Stimulated activated CD4-positive, alpha-beta T cell treated with anti-CD3 and anti-CD28 coated beads, TNF-alpha, amount 100 ng/mL, for 1 hour (primary cell): ENCODE results near the gene NUP153.
"Not testable (repeated sequence)": the region's sequence is repeated elsewhere in the genome, so short reads cannot be mapped to it uniquely, and the experiment has no call there.

Experiments used
- DNase-seq, 3 donors: peaks; one replicate each; pipeline ENCODE4 v3.0.0-alpha.2; 2020; ENCODE audit warnings: low read depth in 3 of 3, low spot score in 1 of 3

The NUP153 gene

DNA sequence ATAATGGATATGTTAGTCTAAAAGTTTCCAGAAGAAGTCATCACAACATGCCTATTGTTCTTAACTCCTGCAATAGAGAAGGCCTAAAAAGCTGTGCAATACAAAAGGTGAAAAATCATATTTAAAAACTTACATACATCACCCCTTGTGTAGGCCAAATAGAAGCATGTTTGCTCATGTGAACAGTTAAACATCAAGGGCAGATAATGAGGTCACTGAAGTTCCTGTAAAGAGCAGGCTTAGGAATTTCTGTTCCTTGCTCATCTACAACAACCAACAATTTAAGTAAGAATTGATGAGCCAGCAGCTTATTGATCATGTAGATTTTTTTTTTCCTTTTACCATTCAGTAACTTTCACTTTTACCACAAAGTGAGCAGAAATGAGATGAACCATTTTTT lies 7.5 kb upstream of the NUP153 start:
- no peak for DNase-seq

DNA sequence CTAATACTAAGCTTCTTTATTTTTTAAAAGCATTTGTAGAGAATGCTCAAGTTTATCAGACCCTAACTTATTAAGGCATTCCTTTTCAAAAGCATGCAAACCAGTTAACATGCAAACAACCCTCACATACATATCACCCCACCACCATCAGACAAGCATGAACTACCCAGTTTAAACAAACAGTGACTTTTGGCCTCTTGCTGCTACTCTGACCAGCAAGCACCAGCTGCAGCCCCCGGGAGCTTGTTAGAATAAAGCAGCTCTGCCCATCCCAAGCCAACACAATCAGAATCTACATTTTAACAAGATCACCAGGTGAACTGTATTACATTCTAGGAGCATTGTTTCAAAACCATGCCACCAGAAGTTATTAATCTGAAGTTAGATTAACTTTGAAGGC lies 5.9 kb upstream of the NUP153 start:
- no peak for DNase-seq

DNA sequence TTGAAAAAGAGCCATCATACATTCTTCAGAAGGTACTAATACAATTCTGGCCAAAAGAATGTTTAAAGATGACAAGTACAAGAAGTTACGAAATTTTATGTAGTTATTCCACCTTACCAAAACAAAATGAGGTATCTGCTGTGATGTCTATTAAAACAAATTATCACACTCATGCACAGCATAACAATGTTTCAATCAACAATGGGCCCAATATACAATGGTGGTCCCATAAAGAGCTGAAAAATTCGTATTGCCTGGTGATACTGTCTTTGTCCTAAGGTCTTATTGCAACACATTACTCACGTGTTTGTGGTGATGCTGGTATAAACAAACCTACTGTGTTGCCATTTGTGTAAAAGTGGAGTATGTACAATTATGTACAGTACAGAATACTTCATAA lies 3.6 kb upstream of the NUP153 start:
- no peak for DNase-seq

DNA sequence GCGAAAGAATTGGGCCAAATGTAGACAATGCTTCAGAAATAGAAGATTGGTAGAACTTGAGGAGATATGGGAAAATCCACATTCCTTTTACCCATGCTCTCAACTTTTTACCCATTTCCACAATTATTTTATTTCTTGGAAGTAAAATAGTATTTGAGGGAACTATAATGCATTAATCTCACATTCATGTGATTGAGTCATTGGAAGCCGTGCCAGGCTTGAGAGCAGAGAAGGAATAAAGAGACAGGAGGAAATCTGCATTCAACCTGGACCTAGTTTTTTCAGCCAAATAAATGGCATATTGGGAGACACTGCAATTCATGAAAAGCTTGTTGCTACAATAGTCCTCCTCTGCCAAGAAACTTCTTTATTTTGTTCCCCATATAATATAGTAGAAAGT lies 2.8 kb upstream of the NUP153 start:
- no peak for DNase-seq

GRCh38 chr6:17708035-17708434 lies 1.3 kb upstream of the NUP153 start:
- DNase-seq = not testable (repeated sequence)

GRCh38 chr6:17707371-17707651 lies 586 bp upstream of the NUP153 start:
- no peak for DNase-seq

DNA sequence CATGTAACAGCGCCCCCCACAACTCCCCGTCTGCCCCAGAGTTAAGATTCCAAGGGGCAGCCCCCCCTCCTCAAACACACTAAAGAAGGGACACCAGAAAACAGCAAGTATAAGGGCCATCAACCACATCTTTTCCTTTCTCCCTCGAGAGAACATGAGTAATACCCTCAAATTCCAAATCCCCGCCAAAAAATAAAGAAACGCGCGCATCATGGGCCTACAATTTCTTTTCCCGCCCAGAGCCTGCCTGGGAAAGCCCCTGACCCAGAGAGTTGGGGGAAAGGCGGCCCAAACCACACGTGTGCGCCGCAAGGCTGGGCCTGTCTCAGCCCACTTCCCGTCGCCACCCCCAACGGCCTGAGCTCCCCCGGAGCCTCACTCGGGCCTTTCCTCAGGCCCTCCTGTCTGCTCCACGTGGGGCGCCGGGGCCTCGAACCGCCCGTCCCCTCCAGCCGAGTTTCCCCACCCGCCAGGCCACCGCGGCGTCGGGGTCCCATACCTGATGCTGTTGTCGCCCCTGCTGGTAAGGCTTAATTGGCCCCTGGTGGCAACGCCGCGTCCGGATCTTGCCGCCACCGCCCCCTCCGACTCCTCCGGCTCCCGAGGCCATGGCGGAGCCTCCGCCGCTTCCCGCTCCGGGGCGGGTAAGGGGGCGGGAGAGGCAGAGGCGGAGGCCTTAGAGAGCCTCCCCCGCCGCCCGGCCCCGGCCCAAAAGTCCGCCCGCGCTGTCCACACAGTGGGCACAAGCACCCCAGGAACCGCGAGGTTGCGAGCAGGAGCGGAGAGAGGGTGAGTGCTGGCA lies 746 bp downstream of the NUP153 start:
- peak; percentile 64 to 72 (median 65) for DNase-seq

GRCh38 chr6:17705428-17705777 lies 1.3 kb downstream of the NUP153 start:
- DNase-seq = no peak

DNA sequence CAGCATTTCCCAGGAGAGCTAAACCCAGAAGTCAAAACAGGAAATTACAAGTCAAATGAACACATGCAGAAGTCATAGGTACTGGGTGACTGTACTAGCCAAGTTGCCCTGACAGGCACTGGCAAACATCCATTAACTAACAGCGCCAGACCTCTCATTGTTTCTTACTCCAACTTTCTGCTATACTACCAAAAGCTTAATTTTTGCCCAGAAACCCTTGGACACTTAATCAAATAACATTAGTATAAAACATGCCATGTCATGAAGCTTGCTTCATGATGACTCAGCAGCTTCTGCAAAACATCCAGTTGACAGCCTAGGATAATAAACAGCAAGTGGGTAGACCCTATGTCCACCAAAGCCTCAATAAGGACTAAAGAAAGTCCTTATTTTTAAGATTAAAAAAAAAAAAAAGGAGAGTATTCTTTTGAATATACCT lies 3.5 kb downstream of the NUP153 start:
- DNase-seq = no peak

DNA sequence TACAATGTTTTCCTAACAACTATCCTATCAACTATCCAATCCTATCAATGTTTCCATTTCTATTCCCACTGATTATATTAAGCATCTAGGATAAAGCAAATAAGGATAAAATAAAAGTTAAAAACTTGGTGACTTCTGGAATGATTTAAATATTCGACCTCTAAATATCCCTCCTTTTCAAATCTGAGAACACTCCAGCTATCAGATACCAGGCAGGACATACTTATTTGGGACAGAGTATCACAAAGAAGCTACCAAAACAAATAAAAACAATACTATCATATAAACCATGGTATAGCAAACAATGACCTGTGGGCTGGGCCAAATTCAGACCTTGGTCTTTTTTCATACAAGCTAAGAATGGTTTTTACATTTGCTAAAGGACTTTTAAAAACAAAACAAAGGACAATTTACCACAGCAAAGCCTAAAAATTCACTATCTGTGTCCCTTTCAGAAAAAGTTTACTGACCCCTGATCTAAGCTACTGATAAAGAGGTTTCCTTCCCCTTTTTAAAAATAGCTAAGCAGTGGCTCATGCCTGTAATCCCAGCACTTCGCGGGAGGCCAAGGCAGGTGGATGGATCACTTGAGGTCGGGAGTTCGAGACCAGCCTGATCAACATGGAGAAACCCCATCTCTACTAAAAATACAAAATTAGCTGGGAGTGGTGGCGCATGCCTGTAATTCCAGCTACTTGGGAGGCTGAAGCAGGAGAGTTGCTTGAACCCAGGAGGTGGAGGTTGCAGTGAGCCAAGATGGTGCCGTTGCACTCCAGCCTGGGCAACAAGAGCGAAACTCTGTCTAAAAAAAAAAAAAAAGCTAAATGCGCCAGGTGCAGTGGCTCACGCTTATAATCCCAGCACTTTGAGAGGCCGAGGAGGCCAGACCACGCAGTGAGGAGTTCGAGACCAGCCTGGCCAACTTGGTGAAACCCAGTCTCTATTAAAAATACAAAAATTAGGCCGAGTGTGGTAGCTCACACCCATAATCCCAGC lies 6.0 kb downstream of the NUP153 start:
- no peak for DNase-seq

DNA sequence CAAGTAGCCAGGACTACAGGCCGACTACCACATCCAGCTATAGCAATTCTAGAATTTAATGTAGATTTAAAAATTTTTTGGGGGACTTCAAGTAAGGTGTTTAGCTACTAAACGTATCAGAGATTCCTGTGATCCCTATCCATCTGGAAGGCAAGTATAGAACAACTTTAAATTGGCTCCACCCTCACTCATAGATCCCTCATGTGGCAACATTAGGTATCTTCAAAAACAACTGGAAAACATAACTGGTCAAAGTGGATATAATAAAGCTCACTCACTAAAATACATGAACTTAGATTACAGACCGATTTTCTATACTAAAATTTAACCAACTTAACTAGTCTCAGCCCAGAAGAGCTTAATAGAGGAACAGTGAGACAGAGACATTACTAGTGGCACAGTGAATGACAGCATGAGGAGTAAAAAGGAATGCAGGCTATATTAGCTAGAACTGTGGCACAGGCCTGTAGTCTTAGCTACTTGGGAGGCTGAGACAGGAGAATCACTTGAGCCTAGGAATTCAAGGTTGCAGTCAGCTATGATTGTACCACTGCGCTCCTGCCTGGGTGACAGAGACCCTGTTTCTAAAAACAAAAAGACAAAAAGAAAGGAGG lies 14.7 kb downstream of the NUP153 start:
- DNase-seq = no peak

DNA sequence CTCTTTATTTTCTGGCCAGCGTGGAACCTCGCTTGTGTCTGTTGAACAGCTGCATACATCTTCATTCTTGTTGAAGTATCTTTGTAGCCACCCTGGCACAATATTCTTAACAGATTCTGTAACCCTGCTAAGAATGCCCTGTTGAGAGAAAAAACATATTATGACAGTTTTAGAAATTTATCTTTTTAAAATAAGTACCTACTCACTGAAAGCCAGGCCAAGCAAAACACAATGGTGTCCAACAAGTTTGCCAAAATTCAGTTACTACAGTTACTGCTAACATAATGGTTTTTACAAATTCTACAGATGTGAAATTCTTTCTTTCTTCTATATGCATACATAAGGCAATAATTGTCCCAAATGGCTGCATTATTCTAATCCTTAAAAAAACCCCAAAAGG lies 18.2 kb downstream of the NUP153 start:
- DNase-seq = no peak

GRCh38 chr6:17687136-17687535 lies 19.6 kb downstream of the NUP153 start:
- no peak for DNase-seq

DNA sequence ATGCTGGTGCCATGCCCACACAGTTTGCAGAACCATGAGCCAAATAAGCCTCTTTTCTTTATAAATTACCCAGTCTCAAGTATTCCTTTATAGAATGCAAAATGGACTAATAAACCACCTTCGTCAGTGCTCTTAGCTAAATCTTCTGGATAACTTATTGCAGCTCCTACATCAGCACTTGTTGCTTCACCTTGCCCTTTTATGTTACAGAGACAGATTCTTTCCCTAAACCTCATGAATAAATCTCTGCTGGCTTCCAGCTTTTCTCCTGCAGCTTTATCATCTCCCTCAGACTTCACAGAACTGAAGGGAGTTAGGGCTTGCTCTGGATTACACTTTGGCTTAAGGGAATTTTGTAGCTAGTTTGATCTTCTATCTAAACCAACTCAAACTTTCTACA lies 22.6 kb downstream of the NUP153 start:
- DNase-seq = no peak

- no peak for DNase-seq
These were observed 23.3 kb downstream of the NUP153 start for GRCh38 chr6:17683428-17683827.

DNA sequence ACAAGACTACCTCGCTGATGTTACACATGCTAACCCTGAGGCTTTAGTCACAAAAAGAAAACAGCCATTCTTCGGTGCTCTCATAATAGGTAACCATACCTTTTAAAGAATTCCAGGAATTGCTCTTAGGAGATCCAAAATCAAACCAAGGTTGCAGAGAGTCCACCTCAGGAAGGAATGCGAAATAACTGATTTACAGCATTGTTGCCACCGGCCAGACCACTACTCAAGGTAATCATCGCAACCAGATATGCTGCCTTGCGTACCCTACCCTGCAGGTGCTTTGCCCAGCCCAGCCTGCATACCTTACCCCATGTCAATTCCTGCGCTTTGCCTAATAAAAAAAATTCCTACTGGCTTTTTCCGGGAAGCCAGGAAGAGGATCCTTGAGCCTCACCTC lies 27.0 kb downstream of the NUP153 start:
- DNase-seq = no peak

DNA sequence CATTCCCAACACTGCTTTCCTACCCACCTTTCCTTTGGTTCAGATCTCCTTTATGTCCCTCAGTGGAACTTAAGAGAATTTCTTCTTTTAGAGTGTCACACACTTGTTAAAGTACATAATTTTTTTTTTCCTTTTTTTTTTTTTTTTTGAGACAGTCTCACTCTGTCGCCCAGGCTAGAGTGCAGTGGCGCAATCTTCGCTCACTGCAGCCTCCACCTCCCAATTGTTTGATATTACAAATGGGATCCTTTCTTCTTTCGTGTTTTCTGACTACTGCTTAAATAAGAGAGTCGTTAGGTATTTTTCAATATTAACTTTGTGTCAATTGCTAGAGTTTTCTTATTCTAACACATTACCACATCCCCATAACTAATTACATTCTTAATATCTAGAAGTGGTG lies 29.1 kb downstream of the NUP153 start:
- no peak for DNase-seq

DNA sequence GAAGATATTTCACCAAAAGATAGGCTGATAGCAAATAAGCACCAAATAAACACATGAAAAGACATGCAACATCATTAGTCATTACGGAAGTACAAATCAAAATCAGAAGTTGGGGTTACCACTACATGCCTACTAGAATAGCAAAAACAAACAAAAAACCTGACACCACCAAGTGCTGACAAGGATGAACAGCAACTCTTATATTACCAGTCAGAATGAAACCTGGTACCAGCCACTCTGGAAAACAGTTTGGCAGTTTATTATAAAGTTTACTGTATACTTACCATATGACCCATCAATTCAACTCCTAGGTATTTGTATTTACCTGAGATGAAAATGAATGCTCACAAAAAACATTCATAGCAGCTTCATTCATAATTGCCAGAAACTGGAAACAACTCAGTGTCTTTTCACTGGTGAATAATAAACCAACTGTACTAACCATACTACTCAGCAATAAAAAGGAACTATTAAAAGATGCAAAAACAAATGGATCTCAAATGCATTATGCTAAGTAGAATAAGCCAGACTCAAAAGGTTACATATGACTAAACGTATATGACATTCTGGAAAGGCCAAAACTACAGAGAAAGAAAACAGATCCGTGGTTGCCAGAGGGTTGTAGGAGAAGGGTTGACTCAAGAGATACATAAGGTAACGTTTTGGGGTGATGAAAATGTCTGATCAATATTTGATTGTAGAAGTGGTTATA lies 33.0 kb downstream of the NUP153 start:
- DNase-seq = no peak

DNA sequence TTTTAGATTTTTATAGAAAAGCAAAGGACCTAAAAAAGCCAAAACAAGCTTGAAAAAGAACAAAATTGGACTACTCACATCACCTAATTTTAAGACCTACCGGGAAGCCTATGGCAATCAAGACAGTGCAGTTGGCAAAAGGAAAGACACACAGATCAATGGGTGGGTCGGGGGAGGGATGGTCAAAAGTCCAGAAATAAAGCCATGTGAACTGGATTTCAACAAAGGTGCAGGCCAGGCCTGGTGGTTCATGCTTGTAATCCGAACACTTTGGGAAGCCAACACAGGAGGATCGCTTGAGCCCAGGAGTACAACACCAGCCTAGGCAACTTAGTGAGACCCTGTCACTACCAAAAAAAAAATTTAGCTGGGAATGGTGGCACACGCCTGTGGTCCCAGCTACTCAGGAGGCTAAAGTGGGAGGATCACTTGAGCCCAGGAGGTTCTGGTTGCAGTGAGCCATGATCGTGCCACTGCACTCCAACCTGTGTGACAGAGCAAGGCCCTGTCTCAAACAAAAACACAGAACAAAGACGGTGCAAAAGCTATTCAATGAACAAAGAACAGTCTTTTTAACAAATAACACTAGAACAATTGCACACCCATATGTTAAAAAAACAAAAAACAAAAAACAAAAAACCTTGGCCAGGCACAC lies 34.5 kb downstream of the NUP153 start:
- no peak for DNase-seq

- no peak for DNase-seq
These were observed 40.1 kb downstream of the NUP153 start for GRCh38 chr6:17666646-17667045.

GRCh38 chr6:17665132-17665531 lies 41.6 kb downstream of the NUP153 start:
- no peak for DNase-seq
